K562 (cell line): ENCODE data around the gene LYRM7. TPM values are rescaled to one million over a fixed set of nuclear protein-coding genes. Genes with fewer than 3 reads are reported as not detected.

Experiments used
- CHAMP1 ChIP-seq: fragments of 450-650 bp; IDR thresholded peaks from 2 replicates; pipeline ENCODE4 v1.6.1; 2016; ENCODE audit warnings: mild to moderate bottlenecking
- EP400 ChIP-seq: fragments of 450-650 bp; IDR thresholded peaks from 2 replicates; pipeline ENCODE4 v1.6.1; 2017; ENCODE audit warnings: antibody characterized with exemption, mild to moderate bottlenecking, moderate library complexity
- GABPA ChIP-seq: fragments of 200-800 bp; sonication (Bioruptor generic); conservative IDR thresholded peaks from 2 replicates; pipeline ENCODE4 v1.6.1; 2016; ENCODE audit warnings: low read depth, missing genetic modification characterization, missing compliant biosample characterization
- HDAC8 ChIP-seq: fragments of 450-650 bp; IDR thresholded peaks from 2 replicates; pipeline ENCODE4 v1.6.1; 2016; ENCODE audit warnings: mild to moderate bottlenecking, missing genetic modification characterization, moderate library complexity, missing compliant biosample characterization
- MYC ChIP-seq, 2 experiments: fragments of 250-450 bp in 1 of 2; sonication (Bioruptor Pico) in 1 of 2; IDR thresholded peaks; 2 replicates each; pipeline versions ENCODE4 v1.5.1 to v1.6.1; 2012 to 2021; ENCODE audit warnings: low read depth in 2 of 2, borderline replicate concordance in 1 of 2, improper control_type of control experiment in 1 of 2, low read length in 1 of 2, mild to moderate bottlenecking in 1 of 2, moderate library complexity in 1 of 2
- NCOA4 ChIP-seq: fragments of 450-650 bp; IDR thresholded peaks from 2 replicates; pipeline ENCODE4 v1.6.1; 2018; ENCODE audit warnings: mild to moderate bottlenecking; ENCODE audit not compliant: partially characterized antibody
- RNF219 ChIP-seq: fragments of 250-450 bp; sonication (Bioruptor Pico); IDR thresholded peaks from 2 replicates; pipeline ENCODE4 v1.5.0; 2022; ENCODE audit warnings: mild to moderate bottlenecking
- ZEB2 ChIP-seq: fragments of 450-650 bp; IDR thresholded peaks from 2 replicates; pipeline ENCODE4 v1.6.1; 2016
- ZKSCAN8 ChIP-seq: fragments of 200-800 bp; sonication (Bioruptor generic); IDR thresholded peaks from 2 replicates; pipeline ENCODE4 v1.6.1; 2016; ENCODE audit warnings: missing genetic modification characterization, missing compliant biosample characterization
- ZNF197 ChIP-seq: fragments of 200-800 bp; sonication (Bioruptor generic); IDR thresholded peaks from 2 replicates; pipeline ENCODE4 v1.6.1; 2016; ENCODE audit warnings: low read depth, missing genetic modification characterization, missing compliant biosample characterization
- ZNF274 ChIP-seq: IDR thresholded peaks from 2 replicates; pipeline ENCODE4 v1.6.1; 2011; ENCODE audit warnings: low read depth, mild to moderate bottlenecking, low read length, moderate library complexity, borderline replicate concordance
- ZNF318 ChIP-seq, 2 experiments: fragments of 450-650 bp; IDR thresholded peaks; 2 replicates each; pipeline ENCODE4 v1.6.1; 2016; ENCODE audit warnings: mild to moderate bottlenecking in 2 of 2, borderline replicate concordance in 1 of 2, low read depth in 1 of 2, moderate library complexity in 1 of 2
- polyA plus RNA-seq, 8 experiments: library from polyadenylated mRNA; depleted of rRNA in 4 of 8; stranded (reverse) in 5 of 8; unstranded in 3 of 8; fragments of >200 nt; fragmentation: Nextera tagmentation in 2 of 8; fragmentation: Illumina TruSeq in 1 of 8; extraction: Ambion mirVana in 2 of 8; extraction: Trizol in 1 of 8; gene quantifications; 2 replicates each; pipeline versions ENCODE4 v1.2.1 to v1.2.3, GENCODE V29; 2011 to 2014; ENCODE audit warnings: inconsistent platforms in 1 of 8, missing spikeins in 1 of 8
- total RNA-seq, 7 experiments: library from RNA; depleted of rRNA in 6 of 7; stranded (reverse); fragments of >200 nt in 6 of 7; fragmentation: Illumina TruSeq in 2 of 7; extraction: Trizol in 2 of 7; gene quantifications; 2 replicates each; pipeline versions ENCODE4 v1.2.1 to v1.2.3, GENCODE V29; 2011 to 2021; ENCODE audit warnings: low replicate concordance in 1 of 7

LYRM7 gene
- total and polyA plus RNA-seq, 9 of the 15 experiments (the other 6 are each of a cell fraction or from before 2014, with no cell fraction given) = 16.2 to 70.1 (median 33.3) TPM

GRCh38 chr5:131164191-131165118 lies 6.3 kb upstream of the LYRM7 start (continued):
- TF ChIP-seq MYC (IDR thresholded peaks at IDR 0.05; ENCODE audit: low read depth, low read length) (peak; percentile 61; the same call in 1 of the 2 replicates), MYC (CRISPR knock-in tag; IDR thresholded peaks at IDR 0.05; ENCODE audit: borderline replicate concordance, low read depth) (no peak), HDAC8 (tag) (0 out of 2 replicates have a peak, but pooled peaks have one; percentile 56), RNF219 (CRISPR knock-in tag) (no peak), ZNF274 (no peak), GABPA (no peak), ZEB2 (no peak), NCOA4 (no peak), ZKSCAN8 (no peak), EP400 (peak; percentile 84), CHAMP1 (peak; percentile 39; the same call in 1 of the 2 replicates), ZNF197 (no peak), ZNF318 (IDR thresholded peaks at IDR 0.05; ENCODE audit: borderline replicate concordance in 1 of 2, low read depth in 1 of 2) (no peak)
